H1 (cell line): ENCODE measurements around the gene ARMH3. TPM values are rescaled to one million over a fixed set of nuclear protein-coding genes. Genes with fewer than 3 reads are reported as not detected.

ENCODE experiments used
- CTCF ChIA-PET: fragments of 300-600 bp; sonication (Branson Sonifier 250); formaldehyde crosslinking; loops from one replicate; lab custom pipeline; 2021; ENCODE audit not compliant: partially characterized antibody; lab: Charles Lee
- POLR2A ChIA-PET: fragments of 300-600 bp; sonication (Branson Sonifier 250); formaldehyde crosslinking; loops from one replicate; lab custom pipeline; 2021; ENCODE audit warnings: inconsistent platforms; ENCODE audit not compliant: partially characterized antibody; lab: Charles Lee
- DNase-seq, 2 experiments: peaks; one replicate each; pipeline versions ENCODE4 v3.0.0 to v3.0.0-alpha.2; 2010 to 2022; ENCODE audit warnings: low spot score in 2 of 2, low read depth in 1 of 2, mixed read lengths in 1 of 2
- FAIRE-seq: peaks from 2 replicates; lab custom pipeline; 2011; peaks lifted over from hg19 to GRCh38; lab: Jason Lieb, UNC
- H2AFZ ChIP-seq: 2 replicates; pipeline ENCODE4 v1.8.1; 2012; ENCODE audit warnings: low read length, inconsistent platforms
- H2AK5ac ChIP-seq: 2 replicates; pipeline ENCODE4 v1.6.1; 2013; ENCODE audit warnings: low read depth, low read length
- H2BK120ac ChIP-seq: replicated peaks from 2 replicates; pipeline ENCODE3; 2013; ENCODE audit warnings: low read depth, low read length, inconsistent platforms
- H2BK12ac ChIP-seq: 2 replicates; pipeline ENCODE4 v1.6.1; 2013; ENCODE audit warnings: low read depth, low read length
- H2BK15ac ChIP-seq: 2 replicates; pipeline ENCODE4 v1.6.1; 2013; ENCODE audit warnings: low read length
- H2BK20ac ChIP-seq: 2 replicates; pipeline ENCODE4 v1.6.1; 2013; ENCODE audit warnings: low read length
- H2BK5ac ChIP-seq: 2 replicates; pipeline ENCODE4 v1.6.1; 2013; ENCODE audit warnings: low read depth, low read length
- H3K14ac ChIP-seq: 2 replicates; pipeline ENCODE4 v1.6.1; 2013; ENCODE audit warnings: inconsistent platforms; ENCODE audit not compliant: insufficient read length
- H3K18ac ChIP-seq: 2 replicates; pipeline ENCODE4 v1.6.1; 2013; ENCODE audit warnings: low read length; ENCODE audit errors: extremely low read depth
- H3K23ac ChIP-seq: 2 replicates; pipeline ENCODE4 v1.6.1; 2013; ENCODE audit warnings: inconsistent platforms; ENCODE audit not compliant: insufficient read length
- H3K23me2 ChIP-seq: 2 replicates; pipeline ENCODE4 v1.6.1; 2013; ENCODE audit warnings: low read depth, low read length
- H3K27ac ChIP-seq: 2 replicates; pipeline ENCODE4 v1.6.1; 2011; ENCODE audit warnings: low read depth, low read length, inconsistent platforms
- H3K27me3 ChIP-seq, 4 experiments: replicated peaks in 1 of 4; 1 replicate in 1 of 4; 2 replicates in 3 of 4; pipeline versions ENCODE4 v1.6.1 to v1.8.1; 2011 to 2013; ENCODE audit warnings: low read length in 3 of 4, mild to moderate bottlenecking in 3 of 4, inconsistent platforms in 2 of 4, mixed read lengths in 2 of 4, moderate library complexity in 1 of 4; ENCODE audit not compliant: control insufficient read depth in 3 of 4, insufficient read depth in 3 of 4; ENCODE audit errors: extremely low read depth in 1 of 4
- H3K36me3 ChIP-seq, 4 experiments: 2 replicates each; pipeline versions ENCODE4 v1.6.1 to v1.8.1; 2011 to 2013; ENCODE audit warnings: mild to moderate bottlenecking in 4 of 4, low read length in 3 of 4, moderate library complexity in 2 of 4, control low read depth in 1 of 4, inconsistent platforms in 1 of 4; ENCODE audit not compliant: insufficient read depth in 4 of 4, control insufficient read depth in 2 of 4
- H3K4ac ChIP-seq: replicated peaks from 2 replicates; pipeline ENCODE3; 2013; ENCODE audit warnings: low read length, low read depth, mixed read lengths, inconsistent platforms; ENCODE audit not compliant: insufficient read length
- H3K4me1 ChIP-seq, 4 experiments: replicated peaks in 1 of 4; 1 replicate in 1 of 4; 2 replicates in 3 of 4; pipeline versions ENCODE4 v1.6.1 to v1.8.1; 2011 to 2013; ENCODE audit warnings: low read length in 3 of 4, inconsistent platforms in 2 of 4, mixed read lengths in 1 of 4; ENCODE audit not compliant: insufficient read depth in 4 of 4, control insufficient read depth in 3 of 4
- H3K4me2 ChIP-seq, 2 experiments: 2 replicates each; pipeline versions ENCODE4 v1.6.1 to v1.8.1; 2011 to 2013; ENCODE audit warnings: low read depth in 2 of 2, low read length in 2 of 2, control low read depth in 1 of 2, inconsistent platforms in 1 of 2, mild to moderate bottlenecking in 1 of 2; ENCODE audit not compliant: insufficient read depth in 1 of 2
- H3K4me3 ChIP-seq, 4 experiments: fragments of 200-600, 300-600 bp in 1 of 4; sonication (generic), shearing (Covaris generic), sonication (Bioruptor Twin) in 1 of 4; 2 replicates each; pipeline versions ENCODE4 v1.5.1 to v1.8.1; 2011 to 2016; ENCODE audit warnings: low read length in 4 of 4, low read depth in 3 of 4, control low read depth in 2 of 4, inconsistent platforms in 2 of 4, mild to moderate bottlenecking in 2 of 4, mixed read lengths in 1 of 4, moderate library complexity in 1 of 4; ENCODE audit not compliant: insufficient read depth in 2 of 4; ENCODE audit errors: extremely low read depth in 1 of 4
- H3K56ac ChIP-seq: replicated peaks from 2 replicates; pipeline ENCODE3; 2013; ENCODE audit warnings: low read depth, mild to moderate bottlenecking, mixed read lengths, low read length, inconsistent platforms; ENCODE audit not compliant: insufficient read length
- H3K79me1 ChIP-seq: 2 replicates; pipeline ENCODE4 v1.6.1; 2013; ENCODE audit warnings: low read depth, low read length, control low read depth
- H3K79me2 ChIP-seq, 2 experiments: 2 replicates each; pipeline versions ENCODE4 v1.6.1 to v1.8.1; 2012 to 2013; ENCODE audit warnings: low read length in 2 of 2, mild to moderate bottlenecking in 2 of 2, inconsistent platforms in 1 of 2; ENCODE audit not compliant: insufficient read depth in 2 of 2, control insufficient read depth in 1 of 2
- H3K9ac ChIP-seq, 4 experiments: replicated peaks in 1 of 4; 1 replicate in 1 of 4; 2 replicates in 3 of 4; pipeline versions ENCODE4 v1.6.1 to v1.8.1; 2011 to 2013; ENCODE audit warnings: low read depth in 3 of 4, low read length in 3 of 4, control low read depth in 2 of 4, mild to moderate bottlenecking in 2 of 4, moderate library complexity in 2 of 4, inconsistent platforms in 1 of 4; ENCODE audit errors: extremely low read depth in 1 of 4
- H3K9me3 ChIP-seq, 2 experiments: 2 replicates each; pipeline versions ENCODE4 v1.6.1 to v1.8.1; 2012 to 2013; ENCODE audit warnings: mild to moderate bottlenecking in 2 of 2, moderate library complexity in 2 of 2, control low read depth in 1 of 2, inconsistent platforms in 1 of 2, low read depth in 1 of 2, low read length in 1 of 2, mixed read lengths in 1 of 2; ENCODE audit not compliant: insufficient read depth in 2 of 2
- H4K20me1 ChIP-seq, 2 experiments: replicated peaks in 1 of 2; 2 replicates each; pipeline versions ENCODE3 to v1.8.1; 2011 to 2013; ENCODE audit warnings: inconsistent platforms in 2 of 2, low read length in 2 of 2, mild to moderate bottlenecking in 1 of 2; ENCODE audit not compliant: insufficient read depth in 2 of 2, control insufficient read depth in 1 of 2
- H4K5ac ChIP-seq: 2 replicates; pipeline ENCODE4 v1.6.1; 2013; ENCODE audit warnings: low read length, low read depth, mixed read lengths, inconsistent platforms; ENCODE audit not compliant: insufficient read length
- H4K8ac ChIP-seq: 2 replicates; pipeline ENCODE4 v1.8.0; 2013; ENCODE audit warnings: mild to moderate bottlenecking, moderate library complexity, low read length, inconsistent platforms; ENCODE audit not compliant: insufficient read depth; ENCODE audit errors: extremely low read depth
- H4K91ac ChIP-seq: replicated peaks from 2 replicates; pipeline ENCODE3; 2013; ENCODE audit warnings: low read length, mixed read lengths, inconsistent platforms; ENCODE audit not compliant: insufficient read length
- EGR1 ChIP-seq: IDR thresholded peaks from 2 replicates; pipeline ENCODE4 v1.6.1; 2011; ENCODE audit warnings: low read depth, low read length, borderline replicate concordance
- HDAC2 ChIP-seq, 2 experiments: fragments of 300-600 bp in 1 of 2; sonication (generic) in 1 of 2; IDR thresholded peaks; 2 replicates each; pipeline ENCODE4 v1.6.1; 2011 to 2012; ENCODE audit warnings: low read depth in 2 of 2, low read length in 2 of 2, mild to moderate bottlenecking in 2 of 2, moderate library complexity in 2 of 2, borderline replicate concordance in 1 of 2, inconsistent platforms in 1 of 2
- RXRA ChIP-seq: IDR thresholded peaks from 2 replicates; pipeline ENCODE4 v1.6.1; 2011; ENCODE audit warnings: low read depth, mild to moderate bottlenecking, low read length, moderate library complexity; ENCODE audit not compliant: insufficient read depth
- SIN3A ChIP-seq, 2 experiments: IDR thresholded peaks in 1 of 2; conservative IDR thresholded peaks in 1 of 2; 2 replicates each; pipeline ENCODE4 v1.6.1; 2011 to 2012; ENCODE audit warnings: low read length in 2 of 2, improper control_type of control experiment in 1 of 2, low read depth in 1 of 2, mild to moderate bottlenecking in 1 of 2
- ZNF274 ChIP-seq: IDR thresholded peaks from 2 replicates; pipeline ENCODE4 v1.7.0; 2012; ENCODE audit warnings: low read length, borderline replicate concordance; ENCODE audit errors: extremely low read depth
- WGBS, 2 experiments: shearing (Covaris generic) in 1 of 2; methylation state at CpG; one replicate each; pipeline versions ENCODE4 v1.1.6 to v1.1.7; 2013 to 2015; ENCODE audit warnings: low lambda C conversion rate in 2 of 2, mixed read lengths in 2 of 2, inconsistent platforms in 1 of 2, low coverage in 1 of 2, missing lambda C conversion rate in 1 of 2; ENCODE audit not compliant: insufficient replicate concordance in 2 of 2, insufficient coverage in 1 of 2, insufficient read length in 1 of 2; ENCODE audit errors: extremely low coverage in 1 of 2, missing lambda C conversion rate in 1 of 2; 5-methylcytosine and 5-hydroxymethylcytosine counted together
- polyA plus RNA-seq, 7 experiments: library from polyadenylated mRNA; depleted of rRNA in 3 of 7; stranded (reverse) in 5 of 7; unstranded in 2 of 7; fragments of >200 nt in 5 of 7; fragments of 200-250 nt in 2 of 7; gene quantifications; 1 replicate in 5 of 7; 2 replicates in 1 of 7; 4 replicates in 1 of 7; pipeline versions ENCODE4 v1.2.1 to v1.2.3, GENCODE V29; 2011 to 2013; ENCODE audit warnings: missing spikeins in 2 of 7, mixed read lengths in 2 of 7
- total RNA-seq: library from RNA; stranded (reverse); fragmentation: NEBNext Ultra II Directional; extraction: Animal tissue kit (Norgen Biotek cat#: 25700); gene quantifications from 2 replicates; pipeline ENCODE4 v1.2.1, GENCODE V29; 2021

Gene ARMH3
- total and polyA plus RNA-seq, 2 of the 8 experiments (the other 6 are each of a cell fraction or from before 2014, with no cell fraction given) = 11.6 to 18.3 TPM

GRCh38 chr10:101933976-101934375 is 122.0 kb downstream of the ARMH3 start:
- H3K23ac ChIP-seq = no peak overlapping the region
- no peak overlapping the region for H2AK5ac ChIP-seq
- H3K4ac ChIP-seq = no peak overlapping the region
- no peaks in the 10 kb centered on the region for H3K36me3 ChIP-seq
- 91% methylated on average over 4 of the region's 4 CpGs; no CpG with 5 or more reads in 1 of the 2 experiments for WGBS, 2 experiments
- H4K8ac ChIP-seq = no peak overlapping the region
- peaks cover 0 to 3% (median 0%) of the 10 kb centered on the region in 4 experiments; a peak in 2 of 7 replicates for H3K4me1 ChIP-seq
- no peak for DNase-seq
- no peak overlapping the region for H2BK5ac ChIP-seq
- no peak overlapping the region for H4K5ac ChIP-seq
- no peak overlapping the region for H2BK20ac ChIP-seq
- no peak overlapping the region for H3K14ac ChIP-seq
- no peak overlapping the region for H2BK15ac ChIP-seq
- no peaks in the 10 kb centered on the region for H4K20me1 ChIP-seq
- ChIA-PET POLR2A (no interaction called here), CTCF (interaction anchor here (1.2 to 1.6 kb wide), 3 partner anchors 20 to 76 kb away, joined by 3 read pairs; no protein-coding TSS in a partner anchor)
- H2BK120ac ChIP-seq = no peak overlapping the region
- H3K79me1 ChIP-seq = no peaks in the 10 kb centered on the region
- H3K56ac ChIP-seq = no peak overlapping the region
- H3K18ac ChIP-seq = no peak overlapping the region
- no peak for FAIRE-seq
- H3K9ac ChIP-seq = no peak overlapping the region
- no peak for TF ChIP-seq RXRA
- no peak for TF ChIP-seq ZNF274
- TF ChIP-seq SIN3A (conservative IDR thresholded peaks at IDR 0.05 in 1 of 2, IDR thresholded peaks at IDR 0.05 in 1 of 2; ENCODE audit: low read depth in 1 of 2, low read length in 2 of 2) = no peak
- no peak for TF ChIP-seq HDAC2 (IDR thresholded peaks at IDR 0.05; ENCODE audit: borderline replicate concordance in 1 of 2, low read depth in 2 of 2, low read length in 2 of 2)
- TF ChIP-seq EGR1 = no peak
- H2BK12ac ChIP-seq = no peak overlapping the region
- no peaks in the 10 kb centered on the region for H3K23me2 ChIP-seq
- no peak overlapping the region for H3K27ac ChIP-seq
- H4K91ac ChIP-seq = no peak overlapping the region
- H2AFZ ChIP-seq = no peak overlapping the region
- H3K4me3 ChIP-seq = no peak overlapping the region
- H3K79me2 ChIP-seq = no peaks in the 10 kb centered on the region
- no peak overlapping the region for H3K4me2 ChIP-seq
- no peaks in the 10 kb centered on the region for H3K9me3 ChIP-seq
- no peaks in the 10 kb centered on the region for H3K27me3 ChIP-seq
